AG10803 (cell line): ENCODE measurements around the gene CSN1S1.

Experiments
- DNase-seq: peaks from one replicate; pipeline ENCODE4 v3.0.0; 2010; ENCODE audit warnings: low read depth
- H3K4me3 ChIP-seq: 2 replicates; pipeline ENCODE4 v1.5.1; 2011; ENCODE audit warnings: mild to moderate bottlenecking, low read length, control low read depth
- TF ChIP-seq, protein P1 (sequence below): conservative IDR thresholded peaks from 2 replicates; pipeline ENCODE4 v1.5.1; 2011; ENCODE audit warnings: mild to moderate bottlenecking, low read length, control low read depth, inconsistent platforms

Gene CSN1S1

DNA sequence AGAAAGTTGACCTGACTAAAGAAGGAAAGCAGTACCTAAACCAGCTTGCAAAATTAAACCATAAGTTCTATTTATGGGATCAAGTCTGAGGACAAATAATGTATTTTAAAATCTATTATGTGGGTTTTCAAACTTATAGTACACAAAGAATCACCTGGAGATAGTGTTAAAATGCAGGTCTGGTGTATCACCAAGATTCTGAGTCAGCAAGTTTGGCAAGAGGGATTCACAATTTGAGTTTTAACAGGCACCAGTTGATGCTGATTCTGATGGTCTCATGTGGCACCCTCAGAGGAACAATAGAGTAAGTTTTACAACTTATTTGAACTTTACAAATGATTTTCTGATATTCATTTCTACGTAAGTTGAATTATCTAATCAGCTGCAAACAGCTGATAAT lies 55.8 kb downstream of the CSN1S1 start:
- no peak for DNase-seq
- TF ChIP-seq, protein P1, sequence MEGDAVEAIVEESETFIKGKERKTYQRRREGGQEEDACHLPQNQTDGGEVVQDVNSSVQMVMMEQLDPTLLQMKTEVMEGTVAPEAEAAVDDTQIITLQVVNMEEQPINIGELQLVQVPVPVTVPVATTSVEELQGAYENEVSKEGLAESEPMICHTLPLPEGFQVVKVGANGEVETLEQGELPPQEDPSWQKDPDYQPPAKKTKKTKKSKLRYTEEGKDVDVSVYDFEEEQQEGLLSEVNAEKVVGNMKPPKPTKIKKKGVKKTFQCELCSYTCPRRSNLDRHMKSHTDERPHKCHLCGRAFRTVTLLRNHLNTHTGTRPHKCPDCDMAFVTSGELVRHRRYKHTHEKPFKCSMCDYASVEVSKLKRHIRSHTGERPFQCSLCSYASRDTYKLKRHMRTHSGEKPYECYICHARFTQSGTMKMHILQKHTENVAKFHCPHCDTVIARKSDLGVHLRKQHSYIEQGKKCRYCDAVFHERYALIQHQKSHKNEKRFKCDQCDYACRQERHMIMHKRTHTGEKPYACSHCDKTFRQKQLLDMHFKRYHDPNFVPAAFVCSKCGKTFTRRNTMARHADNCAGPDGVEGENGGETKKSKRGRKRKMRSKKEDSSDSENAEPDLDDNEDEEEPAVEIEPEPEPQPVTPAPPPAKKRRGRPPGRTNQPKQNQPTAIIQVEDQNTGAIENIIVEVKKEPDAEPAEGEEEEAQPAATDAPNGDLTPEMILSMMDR = no peak
- no peak overlapping the region for H3K4me3 ChIP-seq

DNA sequence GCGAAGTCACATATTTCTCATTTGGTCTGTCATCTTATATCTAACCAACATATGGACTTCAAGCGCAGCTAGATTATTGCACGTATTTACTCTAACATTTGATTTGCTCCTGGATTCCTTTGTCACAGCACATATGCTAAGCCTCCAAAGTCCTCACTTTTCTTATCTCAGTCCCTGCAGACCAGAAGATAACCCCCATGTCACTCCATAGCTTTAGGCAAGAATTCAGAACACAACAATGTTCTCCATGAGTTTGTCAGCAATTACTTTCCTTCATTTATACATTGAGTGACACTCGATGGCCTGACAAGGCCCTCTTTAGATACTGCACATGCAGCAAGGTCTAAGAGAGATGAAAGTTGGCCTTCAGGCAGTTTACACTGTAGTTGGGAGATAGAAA lies 60.1 kb downstream of the CSN1S1 start:
- no peak for DNase-seq
- H3K4me3 ChIP-seq = no peak overlapping the region
- TF ChIP-seq, protein P1 = no peak

DNA sequence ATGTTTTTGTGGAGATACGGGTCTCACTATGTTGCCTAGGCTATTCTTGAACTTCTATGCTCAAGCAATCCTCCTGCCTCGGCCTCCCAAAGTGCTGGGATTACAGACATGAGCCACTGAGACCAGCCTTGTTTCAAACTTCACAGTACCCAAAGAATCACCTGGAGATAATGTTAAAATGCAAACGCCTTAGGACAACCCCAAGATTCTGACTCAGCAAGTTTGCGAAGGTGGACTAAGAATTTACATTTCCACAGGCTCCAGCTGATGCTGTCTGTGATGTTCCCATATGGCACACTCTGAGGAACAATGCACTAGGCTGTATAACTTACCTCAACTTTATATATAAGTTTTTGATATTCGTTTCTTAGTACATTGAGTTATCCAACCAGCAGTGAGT lies 63.9 kb downstream of the CSN1S1 start:
- H3K4me3 ChIP-seq = no peak overlapping the region
- no peak for DNase-seq
- TF ChIP-seq, protein P1 = no peak

DNA sequence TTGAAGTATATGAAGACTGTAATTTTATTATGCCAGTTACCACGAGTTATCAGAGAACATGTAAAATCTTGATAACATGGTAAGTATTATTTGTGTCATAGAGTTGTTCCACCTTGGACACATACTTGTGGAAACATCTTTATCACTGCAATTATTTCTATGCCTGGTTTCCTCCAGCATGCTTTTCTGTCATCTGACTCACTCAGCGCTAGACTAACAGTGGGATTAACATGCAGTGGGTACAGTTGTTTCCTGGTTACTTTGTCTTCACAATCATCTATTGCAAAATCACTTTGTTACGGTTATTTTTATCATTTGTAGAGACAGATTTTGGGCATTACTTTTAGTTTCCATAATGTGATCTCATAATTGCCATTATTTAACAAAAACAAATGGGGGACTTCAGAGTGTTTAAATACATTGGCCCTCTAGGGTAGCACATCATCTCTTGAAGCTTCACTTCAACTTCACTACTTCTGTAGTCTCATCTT lies 64.7 kb downstream of the CSN1S1 start, which contains the start of gene STATH:
TSS of gene STATH (plus strand) at position 441 of the 491 bp plus-strand sequence. CDS start 2,472 bp downstream, outside the sequence.
- TF ChIP-seq, protein P1 = no peak
- H3K4me3 ChIP-seq = no peak within 1 kb of the TSS
- no peak for DNase-seq
